HG03280 (cell line): ENCODE data around the gene STRA8.

Source experiments
- ATAC-seq: cut with Tn5 transposase; IDR thresholded peaks from one replicate; pipeline ENCODE4 v1.9.1; 2021; ENCODE audit warnings: mild to moderate bottlenecking, moderate library complexity; ENCODE audit not compliant: unreplicated experiment

The STRA8 gene

DNA sequence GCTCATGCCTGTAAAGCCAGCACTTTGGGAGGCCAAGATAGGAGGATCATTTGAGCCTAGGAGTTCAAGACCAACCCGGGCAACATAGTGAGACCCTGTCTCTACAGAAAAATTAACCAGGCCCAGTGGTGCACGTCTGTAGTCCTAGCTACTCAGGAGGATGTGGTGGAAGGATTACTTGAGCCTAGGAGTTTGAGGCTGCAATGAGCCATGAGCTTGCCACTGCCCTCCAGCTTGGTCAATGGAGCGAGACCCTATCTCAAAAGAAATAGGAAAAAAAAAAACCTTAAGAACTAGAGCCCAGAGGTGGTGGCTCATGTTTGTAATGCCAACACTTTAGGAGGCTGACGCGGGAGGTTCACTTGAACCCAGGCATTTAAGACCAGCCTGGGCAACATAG, 2.2 kb downstream of the STRA8 start:
- no peak for ATAC-seq

DNA sequence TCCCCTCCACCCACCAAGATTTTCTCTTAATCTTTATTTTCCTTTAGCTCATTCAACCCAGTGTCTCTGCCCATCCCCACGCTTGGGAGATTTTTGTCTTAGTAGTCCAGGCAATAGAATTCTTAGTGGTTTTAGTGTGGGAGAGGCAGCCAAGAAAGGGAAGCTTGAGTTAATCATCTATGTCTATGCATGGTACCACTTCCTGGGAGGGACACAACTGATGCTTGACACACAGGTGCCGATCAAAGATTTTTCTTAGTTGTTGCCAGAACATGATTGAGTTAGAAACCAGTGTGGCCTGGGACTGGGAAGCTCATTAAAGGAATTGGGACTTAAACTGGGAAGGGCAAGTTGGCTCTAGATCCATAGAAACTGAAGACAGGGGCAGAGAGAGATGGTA, 3.1 kb downstream of the STRA8 start:
- no peak for ATAC-seq

DNA sequence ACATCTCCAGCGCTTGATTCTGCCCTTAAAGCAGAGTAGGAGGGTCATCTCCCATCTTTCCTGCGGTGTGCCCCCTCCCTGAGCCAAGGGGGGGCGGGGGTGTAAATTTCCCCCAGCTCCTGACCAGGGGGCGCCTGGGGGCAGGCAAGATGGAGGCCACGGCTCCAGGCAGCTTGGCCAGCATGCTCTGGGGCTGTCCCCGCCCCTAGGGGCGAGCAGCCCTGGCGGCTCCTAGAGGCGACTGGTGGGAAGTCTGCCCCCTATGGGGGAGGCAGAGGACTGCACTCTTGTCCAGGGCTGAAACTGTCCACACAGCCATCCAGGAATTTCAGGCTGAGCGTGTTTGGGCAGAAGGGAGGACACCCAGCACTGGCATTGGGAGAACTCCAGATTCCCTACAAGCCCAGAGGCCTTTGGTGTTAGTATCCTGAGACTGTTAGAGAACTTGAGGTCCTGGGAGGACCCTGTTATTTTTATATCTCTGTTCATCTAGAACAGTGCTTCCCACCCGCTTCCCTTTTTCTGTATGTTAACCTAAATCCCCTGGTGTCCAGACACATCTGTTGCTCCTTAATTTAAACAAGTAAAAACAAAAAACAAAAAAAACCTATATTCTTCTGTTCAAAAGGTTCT, 4.6 kb downstream of the STRA8 start:
- no peak for ATAC-seq

DNA sequence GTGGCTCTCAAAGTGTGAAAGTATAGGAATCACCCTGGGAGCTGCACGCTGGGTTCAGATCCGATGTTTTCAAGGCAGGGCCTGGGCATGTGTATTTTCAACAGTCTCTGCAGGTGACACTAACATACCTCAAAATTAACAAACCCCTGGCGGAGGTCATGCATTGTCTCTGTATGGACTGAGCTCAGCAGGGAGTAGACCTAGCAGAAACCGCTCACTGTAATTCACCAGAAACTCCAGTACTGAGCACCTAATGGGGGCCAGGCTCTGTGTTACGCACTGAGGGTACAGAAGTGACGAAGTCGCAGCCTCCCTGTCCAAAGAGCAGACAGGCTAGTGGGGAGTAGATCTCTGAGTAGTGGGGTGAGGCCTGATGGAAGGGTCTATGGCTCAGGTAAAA, 5.6 kb downstream of the STRA8 start:
- ATAC-seq: no peak

DNA sequence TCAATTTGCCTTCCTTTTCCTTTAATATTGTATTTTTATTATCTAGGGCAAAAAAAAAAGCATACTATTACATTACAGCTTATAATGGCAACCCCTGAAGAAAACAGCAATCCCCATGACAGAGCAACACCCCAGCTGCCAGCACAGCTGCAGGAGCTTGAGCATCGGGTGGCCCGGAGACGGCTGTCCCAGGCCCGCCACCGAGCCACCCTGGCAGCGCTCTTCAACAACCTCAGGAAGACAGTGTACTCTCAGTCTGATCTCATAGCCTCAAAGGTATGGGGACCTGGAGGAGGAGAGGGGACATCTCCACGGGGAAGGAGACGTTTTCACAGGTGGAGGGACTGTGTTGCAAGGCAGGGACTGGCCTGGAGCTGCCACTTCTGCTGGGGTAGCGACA, 6.8 kb downstream of the STRA8 start:
- ATAC-seq: no peak

DNA sequence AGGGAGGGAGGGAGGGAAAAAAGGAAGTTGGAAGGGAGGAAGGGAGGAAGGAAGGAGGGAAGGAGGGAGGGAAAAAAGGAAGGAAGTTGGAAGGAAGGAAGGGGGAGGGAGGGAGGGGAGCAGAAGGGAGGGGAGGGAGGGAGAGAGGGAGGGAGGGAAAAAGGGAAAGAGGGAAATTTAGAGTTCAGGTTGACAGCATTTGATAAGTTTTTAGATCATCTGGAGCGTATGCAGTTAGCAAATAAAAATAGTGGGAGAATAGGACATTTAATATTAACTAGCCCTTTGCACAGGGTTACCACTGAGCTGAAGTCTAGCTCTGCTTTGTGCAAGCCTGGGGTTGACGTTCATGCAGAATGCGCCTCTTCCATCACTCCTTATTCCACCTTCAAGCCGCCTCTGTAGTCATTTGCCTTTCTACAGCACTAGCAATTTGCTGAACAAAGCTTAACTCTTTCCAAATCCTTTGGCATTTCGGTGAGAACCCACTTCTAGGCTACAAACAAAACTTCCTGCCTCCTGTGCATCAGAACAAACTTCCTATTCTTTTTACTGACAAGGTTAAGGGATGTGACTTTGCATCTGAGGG, 8.6 kb downstream of the STRA8 start:
- ATAC-seq: no peak

DNA sequence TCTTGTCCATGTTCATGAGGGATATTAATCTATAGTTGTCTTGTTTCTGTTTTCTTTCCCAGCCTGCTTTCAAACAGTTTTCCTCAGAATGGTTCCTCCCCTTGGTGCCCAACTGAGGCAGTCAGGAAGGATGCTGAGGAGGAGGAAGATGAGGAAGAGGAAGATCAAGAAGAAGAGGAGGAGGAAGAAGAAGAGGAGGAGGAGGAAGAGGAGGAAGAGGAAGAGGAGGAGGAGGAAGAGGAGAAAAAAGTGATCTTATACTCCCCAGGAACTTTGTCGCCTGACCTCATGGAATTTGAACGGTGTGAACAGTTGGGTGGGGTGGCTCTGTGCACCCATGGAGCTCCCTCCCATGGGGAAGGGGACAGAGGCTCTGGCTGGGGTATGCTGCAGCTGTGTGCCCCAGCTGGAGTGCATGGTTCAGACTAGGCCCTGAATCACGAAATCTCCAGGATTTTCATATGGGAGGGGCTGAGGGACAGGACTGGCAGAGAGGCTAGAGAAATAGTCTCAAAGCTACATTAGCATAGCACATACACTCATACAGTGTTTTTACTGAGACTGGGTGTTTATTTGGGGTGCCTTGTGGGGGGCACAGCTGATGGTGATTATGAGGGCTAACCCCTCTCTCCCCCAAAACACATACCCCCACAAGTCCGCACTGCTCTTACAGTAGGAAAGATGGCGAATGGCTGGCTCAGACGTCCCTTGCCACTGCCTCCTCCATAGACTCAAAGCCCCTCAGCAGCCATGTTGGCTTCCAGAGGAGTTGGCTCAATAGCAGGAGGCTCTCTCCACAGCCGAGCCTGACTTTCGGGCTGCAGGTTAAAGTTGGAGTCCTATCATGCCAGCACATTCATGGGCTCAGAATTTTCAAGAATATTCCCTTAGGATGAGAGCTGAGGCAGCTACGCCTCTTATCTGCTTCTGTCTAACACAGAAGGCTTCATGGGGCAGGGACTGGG, 11.9 kb downstream of the STRA8 start:
- ATAC-seq: no peak

DNA sequence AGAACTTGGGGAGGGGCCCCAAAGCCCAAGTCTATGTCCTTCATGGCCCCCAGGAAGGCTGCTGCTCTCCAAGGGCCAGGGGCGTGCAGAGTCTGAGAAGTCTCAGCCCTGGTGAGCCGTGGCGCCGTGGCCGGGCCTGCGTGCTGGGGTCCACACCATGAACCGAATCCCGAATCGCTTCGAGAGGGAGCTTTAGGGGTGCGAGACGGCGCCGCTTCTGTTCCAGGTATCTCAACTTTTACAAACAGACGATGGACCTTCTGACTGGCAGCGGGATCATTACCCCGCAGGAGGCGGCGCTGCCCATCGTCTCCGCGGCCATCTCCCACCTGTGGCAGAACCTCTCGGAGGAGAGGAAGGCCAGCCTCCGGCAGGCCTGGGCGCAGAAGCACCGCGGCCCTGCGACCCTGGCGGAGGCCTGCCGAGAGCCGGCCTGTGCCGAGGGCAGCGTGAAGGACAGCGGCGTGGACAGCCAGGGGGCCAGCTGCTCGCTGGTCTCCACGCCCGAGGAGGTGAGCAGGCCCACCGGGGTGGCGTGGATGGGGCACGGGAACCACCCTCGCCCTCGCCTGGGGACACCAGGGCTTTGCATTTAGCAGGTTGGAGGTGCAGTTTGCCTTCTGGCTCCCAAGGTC, 12.7 kb downstream of the STRA8 start:
- ATAC-seq: no peak

DNA sequence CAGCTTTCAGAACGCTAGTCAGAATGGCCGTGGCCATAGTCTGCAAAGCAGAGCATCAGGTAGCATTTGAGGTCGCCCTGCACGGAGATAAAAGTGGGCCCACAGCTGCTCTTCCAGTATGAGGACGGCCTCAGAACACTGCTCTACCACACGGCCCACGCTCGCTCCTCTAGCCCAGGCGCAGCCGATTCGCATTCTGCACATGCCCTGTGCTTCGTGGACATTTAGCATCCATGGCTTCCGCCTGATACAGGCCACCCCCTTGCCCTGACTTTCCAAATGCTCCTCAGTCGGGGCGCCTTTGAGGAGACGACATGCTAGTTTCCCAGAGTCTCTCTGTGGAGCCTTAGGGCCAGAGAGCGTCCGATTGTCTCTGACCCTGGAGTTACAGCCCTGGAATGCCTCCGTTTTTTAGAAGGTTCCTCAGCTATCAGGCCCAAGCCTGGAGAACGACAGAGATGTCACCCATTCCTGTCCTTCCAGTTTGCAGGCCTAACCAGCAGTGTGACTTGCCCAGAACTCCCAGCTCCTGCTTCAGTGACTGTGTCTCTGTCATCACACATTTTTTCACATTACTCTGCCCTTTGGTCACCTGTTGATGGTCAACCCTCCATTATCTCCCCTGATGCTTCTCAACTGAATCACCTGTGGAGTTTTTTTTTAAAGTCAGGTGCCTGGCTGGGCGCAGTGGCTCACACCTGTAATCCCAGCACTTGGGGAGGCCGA, 14.3 kb downstream of the STRA8 start:
- ATAC-seq: no peak

DNA sequence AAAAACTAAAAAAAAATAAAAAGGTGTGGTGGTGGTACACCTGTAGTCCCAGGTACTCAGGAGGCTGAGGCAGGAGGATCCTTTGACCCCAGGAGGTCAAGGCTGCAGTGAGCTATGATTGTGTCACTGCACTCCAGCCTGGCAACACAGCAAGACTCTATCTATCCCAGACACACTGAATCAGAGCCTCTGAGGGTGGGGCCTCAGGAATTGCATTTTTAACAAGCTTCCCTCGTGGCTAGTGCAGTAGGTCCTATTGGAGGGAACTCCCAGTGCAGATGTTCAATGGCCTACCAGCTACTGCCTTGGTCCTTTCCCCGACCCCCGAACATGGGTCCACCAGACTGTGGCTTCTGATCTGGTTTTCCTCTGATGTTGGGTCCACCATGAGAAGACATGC, 14.9 kb downstream of the STRA8 start:
- no peak for ATAC-seq

DNA sequence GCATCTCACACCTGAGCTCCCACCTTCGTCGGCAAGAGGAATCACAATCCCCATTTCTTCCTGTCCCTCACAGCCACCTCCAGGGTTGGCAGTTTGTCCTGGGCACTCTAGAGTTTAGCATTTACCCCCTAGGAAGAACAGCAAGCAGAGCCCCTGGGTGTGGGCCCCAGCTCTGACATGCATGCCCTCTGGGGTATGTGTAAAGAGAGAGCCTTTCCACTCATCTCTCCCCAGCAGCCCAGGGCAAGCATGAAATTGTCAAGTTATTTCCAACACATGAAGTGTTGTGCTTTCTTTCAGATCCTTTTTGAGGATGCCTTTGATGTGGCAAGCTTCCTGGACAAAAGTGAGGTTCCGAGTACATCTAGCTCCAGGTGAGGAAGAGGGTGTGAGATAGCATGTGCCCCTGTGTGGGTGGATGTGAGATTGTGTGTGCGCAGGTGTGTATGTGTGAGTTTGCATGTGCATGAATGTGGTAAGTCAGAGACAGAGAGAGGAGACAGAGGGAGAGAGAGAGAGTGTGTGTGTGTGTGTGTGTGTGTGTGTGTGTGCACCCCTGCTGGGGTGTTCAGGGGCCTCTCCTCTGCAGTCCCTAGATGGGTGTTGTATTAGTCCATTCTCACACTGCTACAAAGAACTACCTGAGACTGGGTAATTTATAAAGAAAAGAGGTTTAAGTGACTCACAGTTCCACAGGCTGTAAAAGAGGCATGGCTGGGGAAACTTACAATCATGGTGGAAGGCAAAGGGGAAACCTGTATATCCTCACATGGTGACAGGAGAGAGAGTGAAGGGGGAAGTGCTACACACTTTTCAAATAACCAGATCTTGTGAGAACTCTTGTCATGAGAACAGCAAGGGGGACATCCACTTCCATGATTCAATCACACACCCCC, 18.1 kb downstream of the STRA8 start:
- ATAC-seq: no peak

DNA sequence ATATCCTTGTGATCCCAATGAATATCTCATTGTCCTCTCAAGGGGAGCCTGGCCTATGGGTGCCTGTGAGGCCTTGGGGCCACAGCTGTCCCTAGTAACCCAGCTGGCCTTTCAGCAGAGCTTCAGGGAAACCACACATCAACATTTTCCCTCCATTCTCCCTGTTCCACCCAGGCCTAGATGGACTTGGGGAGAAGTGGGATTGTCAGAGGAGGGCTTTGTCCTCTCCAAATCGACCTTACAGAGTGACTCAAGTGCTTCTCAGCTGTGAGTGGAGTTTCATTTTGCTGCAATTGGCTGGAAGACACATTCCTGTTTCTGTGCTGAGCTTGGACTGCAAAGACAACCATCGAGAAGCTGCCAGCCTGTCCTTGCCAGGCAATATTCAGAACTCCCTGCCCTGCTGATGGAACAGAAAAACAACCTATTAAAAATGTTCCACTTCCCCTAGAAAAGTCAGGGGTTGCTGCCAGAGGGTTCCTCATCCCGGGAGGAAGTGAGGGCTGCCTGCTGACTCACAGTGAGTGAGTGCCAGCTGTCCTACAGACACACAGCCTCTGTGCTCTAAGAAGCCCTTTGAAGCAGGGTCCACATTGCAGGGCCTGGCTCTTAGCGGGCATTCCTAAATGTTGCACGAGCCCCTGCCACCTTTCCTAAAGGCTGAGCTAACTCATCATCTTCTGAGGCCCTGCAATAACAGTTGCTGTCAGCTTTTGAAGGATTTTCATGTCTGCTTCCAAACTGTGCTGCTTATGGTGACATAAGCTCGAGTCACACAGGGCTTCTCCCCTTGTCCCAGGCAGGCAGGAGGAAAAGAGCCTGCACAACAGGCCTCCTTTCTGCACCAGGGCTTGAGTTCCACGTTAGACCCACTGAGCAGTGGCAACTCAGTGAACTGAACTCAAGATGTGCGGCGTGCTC, 20.5 kb downstream of the STRA8 start:
- no peak for ATAC-seq

DNA sequence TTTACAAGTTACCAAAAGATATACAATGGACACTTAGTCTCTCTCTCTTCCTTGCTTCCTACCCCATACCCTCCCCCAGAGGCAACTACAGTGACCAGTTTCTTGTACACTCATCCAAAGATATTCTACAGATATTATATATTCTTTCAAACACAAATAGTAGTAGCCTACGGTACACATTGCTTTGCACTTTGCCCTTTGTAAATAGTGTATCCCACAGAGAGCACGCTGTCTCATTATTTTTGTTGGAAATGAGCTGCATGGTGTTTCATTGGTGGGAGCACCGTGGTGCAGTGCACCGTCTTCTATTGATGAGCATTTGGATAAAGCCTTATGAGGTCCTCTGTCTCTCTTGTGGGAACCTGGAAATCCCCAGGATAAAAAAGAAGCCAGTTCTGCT, 24.2 kb downstream of the STRA8 start:
- ATAC-seq: no peak

DNA sequence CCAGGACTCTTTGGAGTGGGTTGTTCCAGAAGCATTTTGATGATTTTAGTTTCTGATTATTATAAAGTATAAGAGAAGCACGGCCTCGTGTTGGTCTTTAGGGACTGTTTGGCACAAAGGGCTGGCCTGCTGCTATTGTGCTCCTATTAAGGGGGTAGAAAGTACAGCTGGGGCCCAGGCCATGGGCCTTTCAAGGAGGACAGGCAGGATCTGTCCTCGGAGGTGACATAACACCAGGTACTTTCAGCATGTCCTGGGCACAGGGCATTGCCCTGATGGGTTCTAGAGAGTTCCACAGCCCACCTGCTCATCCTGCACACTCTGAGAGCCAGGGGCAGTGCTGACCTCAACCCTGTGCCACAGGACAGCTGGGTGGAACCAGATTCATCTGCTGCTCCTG, 24.9 kb downstream of the STRA8 start:
- ATAC-seq: no peak

DNA sequence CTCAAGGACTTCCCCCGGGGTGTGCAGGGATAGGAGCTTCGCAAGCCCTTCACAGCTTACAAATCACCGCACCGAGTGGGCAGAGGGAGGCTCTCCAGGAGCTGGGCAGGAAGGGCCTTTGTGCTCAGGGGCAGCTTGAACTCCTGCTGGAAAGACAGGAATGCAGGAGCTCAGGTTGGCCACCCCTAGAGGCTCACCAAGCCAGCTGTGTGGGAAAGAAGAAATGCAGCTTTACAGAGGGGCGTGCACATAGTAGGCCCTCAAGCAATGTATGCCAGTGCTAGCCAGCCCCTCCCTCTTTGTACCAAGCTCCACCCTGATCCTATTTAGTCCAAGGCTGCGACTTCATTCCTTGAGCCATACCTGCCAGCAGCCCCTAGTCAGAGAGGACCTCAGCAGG, 26.1 kb downstream of the STRA8 start:
- ATAC-seq: no peak

DNA sequence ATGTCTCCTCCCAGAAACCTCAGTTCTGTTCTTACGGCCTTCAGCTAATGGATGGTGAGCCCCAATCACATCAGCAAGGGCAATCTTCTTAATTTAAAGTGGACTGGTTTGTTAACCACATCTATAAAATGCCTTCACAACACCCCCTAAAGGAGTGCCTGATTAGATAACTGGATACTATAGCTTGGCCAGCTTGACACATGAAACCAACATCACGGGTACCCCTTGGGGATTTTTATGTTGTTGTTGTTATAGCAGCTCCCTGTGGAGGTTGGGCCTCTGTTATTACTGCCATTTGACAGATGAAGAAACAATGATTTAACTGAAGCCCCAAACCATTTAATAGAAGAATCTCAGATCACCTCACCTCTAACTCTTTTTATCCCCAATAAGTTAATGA, 26.8 kb downstream of the STRA8 start:
- ATAC-seq: no peak

DNA sequence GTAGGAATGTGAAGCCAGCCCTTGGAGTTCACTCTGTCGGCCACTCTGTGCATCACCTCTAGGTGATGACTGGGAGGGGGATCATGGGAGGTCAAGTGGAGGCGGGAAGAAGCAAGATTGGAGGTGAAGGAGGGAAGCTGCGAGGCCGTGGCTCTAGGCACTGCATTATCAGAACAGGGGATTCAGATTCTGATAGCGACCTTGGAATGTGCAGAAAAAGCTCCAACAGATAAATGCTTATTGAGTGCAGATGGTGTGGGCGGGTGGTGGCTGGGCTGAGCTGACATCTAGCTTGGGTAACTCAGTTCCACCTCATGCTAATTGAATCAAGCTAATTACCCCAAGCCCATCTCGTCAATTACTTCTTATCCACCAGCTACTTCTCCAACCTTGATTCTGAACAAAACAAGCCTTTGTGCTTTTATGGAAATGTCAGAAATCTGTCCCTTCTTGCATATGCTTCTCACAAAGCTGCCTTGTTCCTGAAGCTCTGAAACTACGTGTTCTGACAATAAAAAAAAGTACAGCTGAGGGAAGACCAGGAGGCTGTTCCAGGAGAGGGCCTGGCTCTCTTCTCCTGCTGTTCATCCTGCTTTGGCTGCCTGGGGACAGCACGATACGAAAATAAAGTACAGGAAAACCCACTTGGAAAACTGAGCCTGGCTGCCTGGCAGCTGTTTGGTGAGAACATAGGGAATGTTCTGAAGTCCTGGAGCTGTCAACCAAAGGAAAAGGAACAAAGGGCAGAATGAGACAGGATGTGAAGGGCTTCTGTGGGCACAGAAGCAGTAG, 27.5 kb downstream of the STRA8 start:
- no peak for ATAC-seq
